Measurements from ENCODE around the gene POLA2.

Gene POLA2

DNA sequence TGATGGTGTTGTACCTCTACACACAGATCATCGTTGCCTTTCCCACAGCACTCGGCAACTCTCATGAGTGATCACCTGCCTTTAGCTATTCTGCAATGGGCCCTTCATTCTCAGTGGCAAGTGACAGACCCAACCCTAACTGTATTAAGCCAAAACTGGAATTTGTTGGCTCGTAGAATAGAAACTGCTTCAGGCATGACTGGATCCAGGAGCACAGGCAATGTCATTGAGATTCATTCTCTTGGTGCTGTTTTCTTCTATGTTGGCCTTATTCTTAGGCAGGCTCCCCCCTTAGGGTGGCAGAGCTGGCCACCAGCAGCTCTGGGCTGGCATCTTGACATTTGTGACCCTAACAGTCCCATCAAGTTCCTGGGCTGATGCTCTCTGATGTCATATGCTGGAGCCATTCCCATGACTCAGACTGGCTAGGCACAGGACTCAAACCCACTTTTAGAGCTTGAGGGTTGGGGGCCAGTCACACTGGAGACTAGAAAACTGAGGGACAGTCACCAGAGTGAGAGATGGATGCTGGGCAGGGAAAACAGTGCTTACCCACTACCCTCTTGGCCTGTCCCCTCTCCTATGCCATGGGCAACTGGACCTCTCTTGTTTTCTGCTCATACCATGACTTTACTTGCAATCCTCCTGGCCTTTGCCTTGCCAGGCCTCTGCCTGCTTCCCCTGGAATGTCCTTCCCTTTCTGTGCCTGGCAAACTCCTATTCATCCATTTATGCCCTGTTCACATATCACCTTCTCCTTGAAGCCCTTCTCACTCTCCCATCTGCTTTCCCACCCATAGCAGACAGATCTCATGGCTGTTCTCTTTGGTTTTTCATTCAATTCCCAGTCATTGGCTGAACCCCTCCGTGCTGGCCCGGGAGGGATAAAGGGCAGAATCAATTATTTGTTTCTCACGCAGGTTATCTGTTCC is 45.8 kb downstream of the POLA2 start:
- DNase-seq (ENCODE audit: low read depth): no peak

DNA sequence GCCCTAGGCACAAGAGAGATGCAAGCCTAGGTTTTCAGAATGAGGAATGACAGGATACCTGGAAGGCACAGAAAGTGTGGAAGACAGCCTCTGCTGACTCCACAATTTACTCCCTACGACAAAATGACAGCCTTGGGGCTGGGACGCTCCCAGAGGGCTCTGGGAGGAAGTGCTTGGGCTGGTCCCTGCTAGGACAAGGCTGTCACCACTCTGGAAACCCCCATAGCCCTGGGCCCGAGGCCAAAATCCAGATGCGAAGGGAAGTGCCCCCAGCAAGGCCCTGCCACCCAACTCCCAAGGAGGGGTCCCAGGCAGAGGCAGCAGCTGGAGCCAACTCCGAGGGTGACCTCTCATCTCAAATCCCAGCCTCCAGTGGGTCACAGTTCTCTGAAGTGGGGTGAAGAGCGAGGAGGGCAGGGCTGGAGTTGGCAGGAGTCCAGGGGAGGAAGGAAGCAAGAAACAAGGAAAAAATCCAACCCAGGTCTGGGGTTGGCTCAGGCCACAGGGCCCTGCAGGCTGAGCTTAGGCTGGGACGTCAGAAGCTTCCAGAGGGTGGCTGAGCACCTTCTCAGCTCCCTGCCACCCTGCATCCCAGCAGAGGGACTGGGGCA is 46.6 kb downstream of the POLA2 start:
- no peak for DNase-seq (ENCODE audit: low read depth)

DNA sequence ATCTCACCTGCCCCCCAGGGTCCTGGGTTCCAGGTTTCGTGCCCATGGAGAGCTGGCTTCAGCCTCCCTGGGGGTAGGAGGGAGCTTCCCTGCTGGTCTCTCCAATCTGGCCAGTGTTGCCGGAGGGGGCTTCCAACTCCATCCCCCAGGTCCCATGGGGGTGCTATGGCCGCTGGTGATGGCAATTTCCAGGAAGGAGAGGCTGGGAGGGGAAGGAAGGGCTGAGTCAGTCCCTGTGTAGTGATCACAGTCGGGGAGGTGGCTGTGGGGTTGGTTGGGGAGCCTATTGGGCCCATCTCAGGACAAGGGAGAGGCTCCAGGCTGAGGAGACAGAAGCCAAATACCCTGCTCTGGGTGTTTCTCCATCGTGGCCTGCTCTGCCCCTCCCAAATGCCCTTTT is 47.2 kb downstream of the POLA2 start:
- no peak for DNase-seq (ENCODE audit: low read depth)

DNA sequence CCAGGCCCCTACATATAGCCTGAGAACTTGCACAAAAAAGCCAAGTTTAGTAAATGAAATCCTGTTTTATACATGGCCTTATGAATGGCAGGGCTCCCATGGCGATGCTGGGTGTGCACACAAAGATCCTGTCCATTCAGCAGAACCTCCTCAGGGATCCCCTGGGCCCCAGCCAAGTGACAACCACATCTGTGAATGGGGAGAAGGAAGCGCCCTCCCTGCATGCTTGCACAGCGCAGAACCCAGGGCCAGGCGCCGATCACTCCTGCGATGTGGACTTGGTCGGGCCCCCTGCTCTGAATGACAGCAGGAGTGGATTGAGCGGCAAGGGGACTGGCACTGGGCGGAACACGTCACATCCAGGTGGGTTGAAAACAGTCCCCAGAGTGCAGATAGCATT is 48.5 kb downstream of the POLA2 start:
- no peak for DNase-seq (ENCODE audit: low read depth)

DNA sequence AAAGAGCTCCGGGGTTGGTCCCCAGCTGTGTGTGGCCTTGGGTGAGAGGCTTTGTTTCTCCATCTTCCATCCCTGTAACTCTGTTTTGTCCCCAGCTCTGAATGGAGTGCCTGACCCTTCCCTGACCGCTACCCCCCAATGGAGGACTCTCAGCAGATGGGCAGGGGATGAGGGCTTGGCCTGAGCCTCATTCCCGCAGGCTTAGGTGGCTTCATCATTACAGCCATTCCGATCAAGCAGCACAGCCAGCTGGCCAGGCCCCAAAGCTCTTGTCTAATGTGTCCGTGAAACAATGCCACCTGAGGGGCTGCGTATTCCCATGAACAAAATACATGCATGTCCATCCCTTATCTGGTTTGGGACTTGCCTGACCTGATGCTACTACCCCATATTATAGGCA is 49.0 kb downstream of the POLA2 start:
- no peak for DNase-seq (ENCODE audit: low read depth)

DNA sequence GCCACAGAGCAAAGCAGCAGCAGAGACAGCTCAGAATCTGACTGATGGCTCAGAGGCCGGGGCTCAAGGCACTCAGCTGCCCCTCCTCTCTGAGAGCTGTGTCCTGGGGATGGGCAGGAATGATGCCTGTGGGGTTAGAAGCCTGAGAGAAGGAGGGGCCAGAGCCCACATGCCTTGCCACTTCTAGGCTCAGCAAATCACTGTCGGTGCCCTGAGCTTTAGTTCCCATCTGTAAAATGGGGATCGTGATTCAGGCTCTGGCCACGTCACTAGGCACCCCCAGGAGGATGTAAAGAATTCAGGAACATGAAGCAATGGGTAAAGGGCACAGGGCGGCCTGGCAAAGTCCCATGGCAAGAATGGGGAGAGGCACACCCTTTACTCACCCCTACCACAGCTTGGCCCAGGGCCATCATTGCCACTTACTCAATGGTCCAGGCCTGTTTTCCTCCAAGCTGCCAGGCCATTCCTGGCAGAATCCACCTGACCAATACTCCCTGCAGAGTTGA is 49.5 kb downstream of the POLA2 start:
- no peak for DNase-seq (ENCODE audit: low read depth)

DNA sequence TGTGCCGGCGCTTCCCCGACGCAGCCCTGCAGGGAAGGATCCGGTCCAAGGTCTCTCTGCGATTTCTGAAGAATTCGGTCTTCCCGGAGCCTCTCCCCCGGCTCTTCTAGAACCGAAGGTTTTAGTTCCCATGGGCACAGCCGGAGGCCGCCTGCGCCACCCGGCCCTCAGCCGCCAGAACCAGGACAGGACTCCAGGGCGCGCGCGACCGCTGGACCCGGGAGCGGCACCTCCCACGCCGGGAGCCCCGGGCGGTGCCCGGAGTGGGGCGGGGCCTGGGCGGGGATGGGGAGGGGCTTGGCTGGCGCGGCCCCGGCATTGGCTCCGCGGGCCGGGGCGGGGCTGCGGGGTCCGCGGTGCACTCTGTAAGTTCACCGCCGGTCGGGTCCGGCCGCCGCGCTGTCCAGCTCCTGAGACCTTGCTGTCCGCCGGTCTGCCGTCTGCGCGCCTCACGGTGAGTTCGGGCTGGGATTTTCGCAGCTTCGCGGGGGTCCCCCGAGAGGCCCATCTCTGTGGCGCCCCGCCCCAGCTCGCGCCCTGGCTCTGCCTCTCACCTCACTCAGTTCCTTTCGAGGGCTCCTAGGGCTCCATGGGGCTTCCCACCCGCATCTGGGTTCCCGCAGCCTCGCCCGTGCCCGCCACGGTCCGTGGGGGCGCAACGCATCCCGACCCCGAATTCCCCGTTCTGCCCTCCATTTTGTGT is 52.9 kb downstream of the POLA2 start, which contains the start of gene CDC42EP2:
TSS of gene CDC42EP2 (plus strand) at position 366 of the 703 bp plus-strand sequence. CDS start 6,033 bp downstream, outside the sequence.
- peak; percentile 58 for DNase-seq (ENCODE audit: low read depth)

DNA sequence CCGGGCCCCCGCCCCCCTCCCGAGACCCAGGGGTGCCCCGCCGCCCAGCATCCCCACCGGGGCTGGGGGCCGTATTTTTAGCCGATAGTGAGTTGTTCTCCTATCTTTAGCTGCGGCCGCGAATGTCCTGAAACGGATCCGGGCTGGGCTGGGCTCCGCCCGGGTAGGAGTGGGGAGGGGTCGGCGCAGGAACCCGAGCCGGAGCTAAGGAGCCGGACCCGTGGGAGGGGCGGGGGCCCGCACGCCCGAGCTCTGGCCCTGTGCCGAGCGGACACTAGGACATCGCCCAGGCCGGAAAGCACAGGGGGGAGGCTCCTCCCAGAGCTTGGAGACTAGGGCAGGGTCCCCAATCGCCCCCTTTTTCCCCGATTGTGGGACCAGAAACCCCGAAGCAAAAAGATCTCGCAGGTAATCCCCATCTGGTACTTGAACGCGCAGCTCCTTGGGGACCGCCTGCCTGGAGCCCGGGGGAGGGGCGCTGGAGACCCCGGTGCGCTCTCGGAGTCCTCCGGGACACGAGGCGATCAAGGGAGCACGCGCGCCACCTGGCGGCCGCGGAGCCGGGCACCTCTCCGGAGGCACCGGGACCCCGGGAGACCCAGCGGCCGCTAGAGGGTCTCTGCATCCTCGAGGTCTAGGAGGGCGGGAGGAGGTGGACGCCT is 53.6 kb downstream of the POLA2 start:
- DNase-seq (ENCODE audit: low read depth): peak; percentile 69

DNA sequence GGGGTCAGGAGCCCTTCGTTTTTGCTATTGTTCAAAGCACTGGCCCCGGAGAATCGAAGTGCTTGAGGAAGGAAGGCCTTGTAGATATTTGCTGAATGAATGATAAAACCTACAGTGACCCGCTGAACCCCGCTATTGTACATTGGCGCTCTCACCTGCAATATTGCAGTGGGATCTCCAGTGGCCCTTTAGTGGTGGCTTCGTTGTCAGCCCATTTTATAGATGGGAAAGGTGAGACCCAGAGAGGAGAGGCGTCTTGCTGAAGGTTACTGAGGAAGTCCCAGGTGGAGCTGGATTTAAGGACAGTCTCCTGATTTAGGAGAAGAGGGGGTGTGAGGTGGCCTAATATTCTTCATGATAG is 54.1 kb downstream of the POLA2 start:
- DNase-seq (ENCODE audit: low read depth): no peak

DNA sequence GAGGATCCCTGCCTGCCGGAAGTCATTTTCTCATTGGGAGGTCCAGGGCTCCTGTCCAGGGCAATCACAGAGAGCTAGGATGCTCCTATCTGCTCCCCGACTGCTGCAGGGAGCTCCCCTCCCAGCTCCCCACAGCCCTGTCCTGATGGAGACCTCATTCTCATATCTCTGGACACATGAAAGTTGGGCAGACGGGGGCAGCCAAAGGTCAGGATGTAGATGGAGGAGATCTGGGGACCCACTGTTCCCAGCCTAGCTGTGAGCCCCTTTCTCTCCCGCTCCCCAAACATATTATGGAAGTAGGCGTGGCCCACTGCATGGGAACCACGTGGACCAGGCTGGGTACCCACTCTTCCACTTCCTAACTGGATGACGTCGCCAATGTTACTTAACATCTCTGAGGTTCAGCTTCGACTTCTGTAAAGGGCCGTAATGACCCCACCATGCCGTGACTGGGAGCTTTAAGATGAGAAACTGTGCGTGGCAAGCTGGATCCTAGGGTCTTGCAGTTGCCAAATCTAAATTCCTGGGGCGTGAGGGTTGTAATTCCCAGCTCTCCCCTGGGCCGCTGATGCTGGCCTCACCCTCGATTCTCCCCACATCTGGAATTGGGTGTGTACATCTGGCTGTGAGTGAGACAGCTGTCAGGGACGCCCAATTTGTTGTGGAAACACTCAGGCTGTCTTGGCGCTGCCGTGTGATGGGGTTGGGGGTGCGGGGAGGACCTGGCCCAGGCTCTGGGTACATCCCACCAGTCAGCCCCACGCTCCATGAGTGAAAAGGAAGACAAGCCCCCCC is 54.7 kb downstream of the POLA2 start:
- DNase-seq (ENCODE audit: low read depth): no peak

DNA sequence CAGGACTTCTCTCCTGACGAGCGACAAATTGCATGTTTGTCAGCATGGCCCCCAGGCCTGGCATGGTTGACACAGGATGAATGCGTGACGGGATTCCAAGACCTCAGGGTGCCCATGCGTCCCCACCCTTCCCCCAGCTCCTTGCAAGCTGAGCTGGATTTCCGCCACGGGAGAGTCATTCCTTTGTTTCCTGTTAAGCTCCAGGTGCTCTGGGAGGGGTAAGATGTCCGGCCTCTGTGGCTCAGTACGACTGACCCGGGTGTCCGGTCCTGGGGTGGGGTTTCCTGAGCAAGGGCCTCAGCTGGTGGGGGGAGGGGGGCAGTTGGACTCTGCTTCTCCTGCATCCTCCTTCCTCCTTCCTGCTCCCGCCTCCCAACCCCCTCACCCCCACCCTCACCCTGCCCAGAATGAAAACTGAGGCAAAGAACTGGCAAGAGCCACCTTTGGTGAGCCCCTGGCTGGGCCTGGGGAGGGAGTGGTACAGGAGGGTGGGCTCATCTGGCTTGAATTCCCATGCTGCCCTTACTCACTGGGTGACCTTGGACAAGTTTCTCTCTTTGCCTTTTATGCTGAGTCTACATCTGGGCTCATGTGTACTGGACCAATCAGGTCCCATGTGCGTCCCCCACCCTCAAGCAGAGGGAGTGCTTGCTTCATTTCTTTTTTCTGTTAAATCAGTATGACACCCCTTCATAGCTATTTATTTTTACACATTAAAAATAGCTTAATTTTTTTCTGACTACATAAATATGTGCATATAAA is 55.4 kb downstream of the POLA2 start:
- no peak for DNase-seq (ENCODE audit: low read depth)

DNA sequence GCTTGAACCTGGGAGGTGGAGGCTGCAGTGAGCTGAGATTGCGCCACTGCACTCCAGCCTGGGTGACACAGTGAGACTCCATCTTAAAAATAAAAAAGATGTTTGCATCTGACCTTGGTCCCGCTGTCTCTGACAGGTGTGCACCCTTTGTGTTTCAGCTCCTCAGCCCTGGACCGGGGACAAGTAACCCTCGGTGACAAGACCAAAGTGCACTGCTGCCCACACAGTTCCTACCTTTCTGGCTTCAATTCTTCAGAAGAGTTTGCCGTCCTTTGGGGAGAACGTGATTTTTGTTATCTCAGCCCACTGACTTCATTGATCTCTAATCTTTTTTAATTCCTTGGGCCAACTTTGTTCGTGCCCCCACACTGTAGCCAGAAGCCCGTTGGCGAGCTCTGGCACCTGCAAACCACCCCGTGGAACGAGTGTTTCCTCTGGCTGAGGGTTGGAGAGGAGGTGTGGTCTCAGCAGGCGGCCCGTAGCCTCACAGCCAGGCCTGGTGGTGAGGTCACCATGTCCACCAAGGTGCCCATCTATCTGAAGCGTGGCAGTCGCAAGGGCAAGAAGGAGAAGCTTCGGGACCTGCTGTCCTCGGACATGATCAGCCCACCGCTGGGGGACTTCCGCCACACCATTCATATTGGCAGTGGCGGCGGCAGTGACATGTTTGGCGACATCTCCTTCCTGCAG is 58.8 kb downstream of the POLA2 start:
- DNase-seq (ENCODE audit: low read depth): no peak

DNA sequence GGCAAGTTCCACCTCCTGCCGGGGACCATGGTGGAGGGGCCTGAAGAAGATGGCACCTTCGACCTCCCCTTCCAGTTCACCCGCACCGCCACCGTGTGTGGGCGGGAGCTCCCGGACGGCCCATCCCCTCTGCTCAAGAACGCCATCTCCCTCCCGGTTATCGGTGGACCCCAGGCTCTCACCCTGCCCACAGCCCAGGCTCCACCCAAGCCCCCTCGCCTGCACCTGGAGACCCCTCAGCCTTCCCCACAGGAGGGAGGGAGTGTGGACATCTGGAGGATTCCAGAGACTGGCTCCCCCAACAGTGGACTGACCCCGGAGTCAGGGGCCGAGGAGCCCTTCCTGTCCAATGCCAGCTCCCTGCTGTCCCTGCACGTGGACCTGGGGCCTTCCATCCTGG is 59.3 kb downstream of the POLA2 start:
- no peak for DNase-seq (ENCODE audit: low read depth)

DNA sequence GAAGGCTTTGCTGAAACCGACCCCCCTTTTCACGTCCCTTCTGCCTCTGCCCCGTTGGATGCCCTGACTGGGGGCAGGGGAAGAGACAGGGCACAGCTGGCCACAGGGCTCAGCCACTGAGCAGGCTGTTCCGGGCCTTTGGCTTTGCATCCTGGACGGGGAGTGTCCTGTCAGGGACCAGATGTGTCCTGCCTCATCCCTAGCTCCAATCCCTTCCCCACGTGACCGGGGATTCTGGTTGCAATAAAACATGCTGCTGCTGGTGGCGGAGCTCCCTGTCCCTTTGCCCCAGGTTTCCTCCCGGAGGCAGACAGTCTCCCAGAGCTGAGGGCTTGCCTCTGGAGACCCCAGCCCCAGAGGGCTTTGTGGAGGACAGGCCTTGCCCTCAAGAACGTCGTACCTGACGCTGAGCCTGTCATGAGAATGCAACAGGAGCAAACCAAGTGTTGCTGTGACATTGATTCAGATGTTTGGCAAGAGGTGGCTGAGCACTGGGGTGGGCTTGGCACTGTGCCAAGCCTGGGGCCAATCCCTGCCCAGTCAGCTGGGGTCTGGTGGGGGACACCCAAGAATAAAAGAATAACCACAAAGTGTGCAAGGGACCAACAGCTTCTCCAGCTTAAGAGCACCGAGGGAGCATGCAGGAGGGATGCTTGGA is 60.2 kb downstream of the POLA2 start:
- no peak for DNase-seq (ENCODE audit: low read depth)

DNA sequence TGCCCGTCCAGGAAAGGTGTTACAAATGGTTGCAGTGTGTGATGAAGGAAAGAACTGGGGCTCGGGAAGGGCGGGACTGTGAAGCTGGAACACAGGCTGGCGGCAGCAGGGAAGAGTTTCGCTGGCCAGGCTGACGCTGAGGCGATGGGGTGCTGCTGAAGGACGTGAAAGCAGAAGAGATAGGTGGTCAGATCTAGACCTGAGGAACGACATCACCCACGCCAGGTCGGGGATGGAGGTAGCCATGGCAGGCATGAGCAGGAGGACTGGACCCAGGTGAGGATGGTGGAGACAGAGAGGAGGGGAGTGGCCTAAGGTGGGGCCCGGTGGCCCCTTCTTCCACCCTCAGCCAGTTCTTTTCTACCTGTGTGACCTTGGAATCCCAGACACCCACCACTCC is 62.1 kb downstream of the POLA2 start:
- DNase-seq (ENCODE audit: low read depth): no peak

DNA sequence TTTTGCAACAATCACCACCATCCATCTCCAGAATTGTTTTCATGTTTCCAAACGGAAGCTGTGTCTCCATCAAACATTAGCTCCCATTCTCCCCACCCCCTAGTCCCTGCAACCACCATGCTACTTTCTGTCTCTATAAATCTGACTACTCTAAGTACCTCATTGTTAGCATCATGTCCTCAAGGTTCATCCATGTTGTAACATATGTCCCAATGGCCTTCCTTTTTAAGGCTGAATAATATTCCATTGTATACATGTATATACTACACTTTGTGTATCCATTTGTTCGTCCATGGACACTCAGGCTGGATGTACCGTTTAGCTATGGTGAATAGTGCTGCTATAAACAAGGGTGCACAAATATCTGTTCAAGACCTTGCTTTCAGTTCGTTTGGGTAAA is 63.7 kb downstream of the POLA2 start:
- DNase-seq (ENCODE audit: low read depth): no peak

DNA sequence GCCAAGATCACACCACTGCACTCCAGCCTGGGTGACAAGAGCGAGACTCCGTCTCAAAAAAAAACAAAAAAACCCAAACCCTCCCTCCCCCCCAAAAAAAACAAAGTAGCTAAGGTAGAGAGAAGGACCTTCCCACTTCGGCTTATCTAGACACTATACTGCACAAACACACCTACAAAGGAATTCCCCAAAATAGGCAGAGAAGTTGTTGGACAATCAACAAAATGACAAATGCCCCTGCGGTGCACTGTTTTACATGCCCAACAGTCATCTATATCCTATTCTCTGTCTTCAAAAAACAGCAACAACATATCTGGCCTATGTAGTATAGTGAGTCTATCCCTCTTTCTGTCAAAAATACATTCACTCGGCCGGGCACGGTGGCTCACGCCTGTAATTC is 65.3 kb downstream of the POLA2 start:
- no peak for DNase-seq (ENCODE audit: low read depth)

DNA sequence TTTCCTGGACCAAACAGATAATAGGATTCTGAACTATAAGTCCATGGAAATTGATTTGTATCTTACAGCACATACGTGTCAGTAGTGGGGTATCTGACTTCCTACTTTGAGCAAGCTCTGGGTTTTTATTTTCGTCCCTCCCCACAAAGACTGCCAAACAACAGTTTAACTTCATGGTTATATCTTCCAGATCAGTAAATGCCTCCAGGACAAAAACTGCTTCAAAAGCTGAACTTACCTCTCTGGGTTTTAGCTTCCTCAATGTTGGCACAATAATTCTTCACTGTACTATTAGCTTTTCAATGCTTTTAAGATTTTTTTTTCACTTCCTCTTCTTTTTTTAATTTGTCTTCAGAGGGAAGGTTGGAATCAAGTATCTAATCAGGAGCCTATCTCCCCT is 67.7 kb downstream of the POLA2 start:
- no peak for DNase-seq (ENCODE audit: low read depth)

DNA sequence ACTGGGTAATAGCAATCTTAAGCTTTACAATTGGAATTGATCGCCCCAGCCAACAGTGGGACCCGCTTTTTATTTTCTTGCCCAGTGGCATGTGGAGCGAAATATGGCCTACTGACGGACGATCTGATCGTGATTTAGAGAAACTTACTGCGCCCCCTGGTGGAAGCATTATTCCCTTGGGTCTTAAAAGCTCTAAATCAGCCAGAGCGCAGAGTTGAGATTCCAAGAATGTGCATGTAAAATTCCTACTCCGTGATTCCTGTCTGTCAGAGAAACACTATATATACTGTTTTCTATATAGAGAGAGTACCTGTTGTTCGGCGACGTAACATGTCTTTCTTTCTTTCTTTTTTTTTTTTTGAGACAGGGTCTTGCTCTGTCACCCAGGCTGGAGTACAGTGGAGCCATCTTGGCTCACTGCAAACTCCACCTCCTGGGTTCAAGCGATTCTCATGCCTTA is 68.2 kb downstream of the POLA2 start:
- peak; percentile 83 for DNase-seq (ENCODE audit: low read depth)

All from stimulated activated CD8-positive, alpha-beta memory T cell treated with anti-CD3 and anti-CD28 coated beads, Interleukin-15, amount 100 ng/mL, for 1 hour (primary cell).